Measurements from ENCODE around the gene PLCB3. TPM values are rescaled to one million over a fixed set of nuclear protein-coding genes. Genes with fewer than 3 reads are reported as not detected.
A peak's percentile ranks its signal among the peaks of the same experiment; 100 is the strongest.

PLCB3 gene
- total RNA-seq, 1 donor from 2014 or later, result 36.2 TPM

DNA sequence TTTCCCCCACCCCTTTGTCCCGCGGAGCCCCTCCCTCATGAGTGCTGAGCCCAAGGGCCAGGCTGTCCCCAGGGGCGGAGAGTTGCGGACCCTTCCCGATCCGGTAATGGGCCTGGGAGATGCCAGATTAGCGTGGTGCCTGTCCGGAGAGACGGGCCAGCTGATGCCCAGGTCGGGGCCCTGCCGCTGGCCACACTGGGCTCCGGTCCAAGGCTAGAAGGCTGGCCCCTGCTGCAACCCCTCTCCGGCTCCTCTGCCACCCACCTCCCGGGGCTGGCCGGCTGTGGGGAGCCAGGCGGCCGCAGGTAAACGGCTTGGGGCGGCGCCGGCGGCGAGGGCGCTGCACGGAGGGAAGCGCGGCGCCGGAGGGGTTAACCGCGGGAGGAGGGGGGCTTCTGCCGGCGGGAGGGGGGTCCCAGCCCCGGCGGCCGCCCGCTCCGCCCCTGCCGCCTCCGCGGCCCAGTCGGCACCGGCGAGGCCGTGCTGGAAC, 40.0 kb downstream of the PLCB3 start, which contains the start of gene KCNK4:
Gene KCNK4, plus strand, starts transcription at position 41 of the 490 bp plus-strand sequence. CDS start 1,717 bp downstream, outside the sequence.
- no peak for DNase-seq

GRCh38 chr11:64291752-64292459, 40.6 kb downstream of the PLCB3 start:
- peaks cover 36% of the 10 kb centered on the region for H3K27me3 Mint-ChIP-seq (ENCODE audit: unreplicated experiment)
- H3K27ac Mint-ChIP-seq (ENCODE audit: unreplicated experiment), result no peak overlapping the region
- TF ChIP-seq, protein P1, sequence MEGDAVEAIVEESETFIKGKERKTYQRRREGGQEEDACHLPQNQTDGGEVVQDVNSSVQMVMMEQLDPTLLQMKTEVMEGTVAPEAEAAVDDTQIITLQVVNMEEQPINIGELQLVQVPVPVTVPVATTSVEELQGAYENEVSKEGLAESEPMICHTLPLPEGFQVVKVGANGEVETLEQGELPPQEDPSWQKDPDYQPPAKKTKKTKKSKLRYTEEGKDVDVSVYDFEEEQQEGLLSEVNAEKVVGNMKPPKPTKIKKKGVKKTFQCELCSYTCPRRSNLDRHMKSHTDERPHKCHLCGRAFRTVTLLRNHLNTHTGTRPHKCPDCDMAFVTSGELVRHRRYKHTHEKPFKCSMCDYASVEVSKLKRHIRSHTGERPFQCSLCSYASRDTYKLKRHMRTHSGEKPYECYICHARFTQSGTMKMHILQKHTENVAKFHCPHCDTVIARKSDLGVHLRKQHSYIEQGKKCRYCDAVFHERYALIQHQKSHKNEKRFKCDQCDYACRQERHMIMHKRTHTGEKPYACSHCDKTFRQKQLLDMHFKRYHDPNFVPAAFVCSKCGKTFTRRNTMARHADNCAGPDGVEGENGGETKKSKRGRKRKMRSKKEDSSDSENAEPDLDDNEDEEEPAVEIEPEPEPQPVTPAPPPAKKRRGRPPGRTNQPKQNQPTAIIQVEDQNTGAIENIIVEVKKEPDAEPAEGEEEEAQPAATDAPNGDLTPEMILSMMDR (IDR thresholded peaks at IDR 0.05; ENCODE audit: partially characterized antibody, unreplicated experiment), result no peak
- no peak for DNase-seq
- H3K4me1 Mint-ChIP-seq (ENCODE audit: low read depth, unreplicated experiment), result peaks cover 2% of the 10 kb centered on the region
- H3K36me3 Mint-ChIP-seq (ENCODE audit: unreplicated experiment), result peaks cover 5% of the 10 kb centered on the region
- H3K4me3 Mint-ChIP-seq (ENCODE audit: unreplicated experiment), result no peak overlapping the region
- peaks cover 9% of the 10 kb centered on the region for H3K9me3 Mint-ChIP-seq (ENCODE audit: unreplicated experiment)

More for the DNA sequence above, 40.0 kb downstream of the PLCB3 start, which contains the start of gene KCNK4:
- TF ChIP-seq, protein P1 (IDR thresholded peaks at IDR 0.05; ENCODE audit: partially characterized antibody, unreplicated experiment), result no peak
- Mint-ChIP-seq H3K27me3 (ENCODE audit: unreplicated experiment) (peaks cover 32% of the 10 kb centered on the region), H3K9me3 (ENCODE audit: unreplicated experiment) (peaks cover 14% of the 10 kb centered on the region), H3K36me3 (ENCODE audit: unreplicated experiment) (peaks cover 5% of the 10 kb centered on the region), H3K4me3 (ENCODE audit: unreplicated experiment) (peak within 1 kb of the TSS; percentile 74), H3K27ac (ENCODE audit: unreplicated experiment) (no peak within 1 kb of the TSS), H3K4me1 (ENCODE audit: low read depth, unreplicated experiment) (peaks cover 7% of the 10 kb centered on the region)

DNA sequence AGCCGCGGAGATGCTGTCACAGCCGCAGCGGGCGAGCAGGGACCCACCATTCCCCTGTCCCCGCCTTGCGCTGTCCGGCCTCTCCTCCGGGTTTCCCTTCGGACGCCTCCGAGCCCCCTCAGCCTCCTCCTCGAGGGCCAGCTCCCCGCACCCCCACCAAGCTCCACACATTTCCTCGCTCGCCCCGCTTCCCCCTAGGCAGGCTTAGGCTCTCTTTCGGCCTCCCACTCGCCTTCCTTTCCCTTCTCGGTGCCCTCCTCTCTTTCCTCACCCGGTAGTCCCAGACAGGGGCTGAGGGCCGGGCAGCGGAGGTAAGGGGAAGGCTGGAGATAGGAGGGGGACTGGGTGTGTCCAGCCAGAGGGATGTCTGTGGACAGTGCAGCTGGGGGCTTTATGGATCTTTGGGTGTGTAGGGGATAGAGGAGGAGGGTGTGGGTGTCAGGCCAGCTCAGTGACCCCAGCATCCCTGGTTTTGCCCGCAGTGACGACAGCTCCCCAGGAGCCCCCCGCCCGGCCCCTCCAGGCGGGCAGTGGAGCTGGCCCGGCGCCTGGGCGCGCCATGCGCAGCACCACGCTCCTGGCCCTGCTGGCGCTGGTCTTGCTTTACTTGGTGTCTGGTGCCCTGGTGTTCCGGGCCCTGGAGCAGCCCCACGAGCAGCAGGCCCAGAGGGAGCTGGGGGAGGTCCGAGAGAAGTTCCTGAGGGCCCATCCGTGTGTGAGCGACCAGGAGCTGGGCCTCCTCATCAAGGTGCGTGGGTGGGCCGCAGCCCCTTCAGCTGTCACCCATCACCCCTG, 41.3 kb downstream of the PLCB3 start:
- Mint-ChIP-seq H3K9me3 (ENCODE audit: unreplicated experiment) (peaks cover 9% of the 10 kb centered on the region), H3K4me1 (ENCODE audit: low read depth, unreplicated experiment) (peaks cover 4% of the 10 kb centered on the region), H3K36me3 (ENCODE audit: unreplicated experiment) (peaks cover 5% of the 10 kb centered on the region), H3K4me3 (ENCODE audit: unreplicated experiment) (peak overlapping the region; percentile 49), H3K27ac (ENCODE audit: unreplicated experiment) (no peak overlapping the region), H3K27me3 (ENCODE audit: unreplicated experiment) (peaks cover 40% of the 10 kb centered on the region)
- TF ChIP-seq, protein P1 (IDR thresholded peaks at IDR 0.05; ENCODE audit: partially characterized antibody, unreplicated experiment), result no peak
- peak; percentile 48 for DNase-seq

DNA sequence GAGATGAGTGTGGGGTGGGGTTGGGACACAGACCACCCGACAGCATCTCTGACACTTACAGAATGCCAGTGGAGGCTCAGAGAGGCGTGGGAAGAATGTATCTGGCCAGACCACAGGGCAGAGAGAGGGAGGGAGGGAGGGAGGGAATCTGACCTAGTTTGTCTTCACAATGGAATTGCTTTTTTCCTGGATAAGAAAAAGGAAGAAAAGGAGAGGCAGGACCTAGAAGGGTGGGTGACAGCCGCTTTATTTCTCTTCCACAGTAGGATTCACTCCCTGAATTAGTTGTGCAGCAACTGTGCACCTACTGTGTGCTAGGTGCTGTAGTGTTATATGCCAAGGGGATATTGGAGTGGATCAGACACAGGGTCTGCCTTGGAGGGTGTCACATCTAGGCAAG, 43.4 kb downstream of the PLCB3 start:
- Mint-ChIP-seq H3K27me3 (ENCODE audit: unreplicated experiment) (peaks cover 50% of the 10 kb centered on the region), H3K36me3 (ENCODE audit: unreplicated experiment) (peaks cover 5% of the 10 kb centered on the region), H3K4me1 (ENCODE audit: low read depth, unreplicated experiment) (peaks cover 4% of the 10 kb centered on the region), H3K27ac (ENCODE audit: unreplicated experiment) (no peak overlapping the region), H3K4me3 (ENCODE audit: unreplicated experiment) (peak overlapping the region; percentile 42), H3K9me3 (ENCODE audit: unreplicated experiment) (peaks cover 8% of the 10 kb centered on the region)
- DNase-seq, result no peak
- TF ChIP-seq, protein P1 (IDR thresholded peaks at IDR 0.05; ENCODE audit: partially characterized antibody, unreplicated experiment), result no peak

All from glutamatergic neuron (in vitro differentiated cells).